GM23248 (cell line): ENCODE results near the gene ABCC6.
"Not testable (repeated sequence)": the region's sequence is repeated elsewhere in the genome, so short reads cannot be mapped to it uniquely, and the experiment has no call there.

ENCODE experiments used
- EZH2 ChIP-seq: fragments of 200-600 bp; sonication (generic); IDR thresholded peaks from 2 replicates; pipeline ENCODE4 v1.6.1; 2018; ENCODE audit warnings: antibody characterized with exemption, mild to moderate bottlenecking; ENCODE audit not compliant: insufficient read depth, poor library complexity, severe bottlenecking
- EZH2phosphoT487 ChIP-seq: fragments of 200-600 bp; sonication (generic); IDR thresholded peaks from 2 replicates; pipeline ENCODE4 v1.6.1; 2018; ENCODE audit warnings: antibody characterized with exemption, moderate library complexity, mild to moderate bottlenecking, low read depth; ENCODE audit not compliant: insufficient read depth

DNA sequence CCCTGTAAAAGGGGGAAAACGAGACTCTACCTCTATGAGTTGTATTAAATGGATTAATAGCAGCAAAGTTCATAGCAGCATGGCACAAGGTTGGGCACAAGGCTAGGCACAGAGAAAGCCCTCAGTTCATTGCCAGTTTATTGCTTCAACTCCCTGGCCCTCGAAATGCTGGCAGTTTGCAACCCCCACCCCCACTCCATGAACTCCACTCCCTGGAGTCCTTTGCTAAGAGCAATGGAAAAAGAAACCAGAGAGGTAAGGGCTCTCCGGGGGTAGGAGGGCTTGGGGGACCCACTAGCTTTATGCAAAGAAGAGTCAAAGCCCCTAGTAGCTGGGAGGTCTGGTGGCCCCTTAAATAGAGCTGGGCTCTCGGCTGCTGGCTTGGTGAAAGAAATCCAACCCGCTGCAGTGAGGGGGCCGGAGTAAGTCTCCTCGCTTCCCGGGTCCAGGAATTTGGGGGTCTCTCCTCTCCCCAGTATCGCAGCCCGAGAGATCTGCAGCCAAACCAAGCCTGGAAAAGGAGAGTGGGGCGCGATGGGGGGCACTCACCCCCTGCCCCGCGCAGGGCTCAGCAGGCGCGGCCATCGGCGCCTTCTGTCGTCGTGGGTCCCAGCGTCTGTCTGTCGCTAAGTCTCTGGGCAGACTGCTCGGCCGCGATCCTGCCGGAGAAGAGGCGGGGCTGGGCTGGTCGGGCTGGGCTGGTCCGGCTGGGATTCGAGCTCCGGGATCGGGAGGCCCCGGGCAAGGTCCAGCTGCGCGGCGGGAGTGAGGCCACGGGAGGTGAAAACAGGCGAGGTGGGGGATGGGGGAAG is at the start of gene ABCC6:
- not testable (repeated sequence) for TF ChIP-seq EZH2, EZH2phosphoT487
